Measurements from ENCODE around the gene MCUB.

DNA sequence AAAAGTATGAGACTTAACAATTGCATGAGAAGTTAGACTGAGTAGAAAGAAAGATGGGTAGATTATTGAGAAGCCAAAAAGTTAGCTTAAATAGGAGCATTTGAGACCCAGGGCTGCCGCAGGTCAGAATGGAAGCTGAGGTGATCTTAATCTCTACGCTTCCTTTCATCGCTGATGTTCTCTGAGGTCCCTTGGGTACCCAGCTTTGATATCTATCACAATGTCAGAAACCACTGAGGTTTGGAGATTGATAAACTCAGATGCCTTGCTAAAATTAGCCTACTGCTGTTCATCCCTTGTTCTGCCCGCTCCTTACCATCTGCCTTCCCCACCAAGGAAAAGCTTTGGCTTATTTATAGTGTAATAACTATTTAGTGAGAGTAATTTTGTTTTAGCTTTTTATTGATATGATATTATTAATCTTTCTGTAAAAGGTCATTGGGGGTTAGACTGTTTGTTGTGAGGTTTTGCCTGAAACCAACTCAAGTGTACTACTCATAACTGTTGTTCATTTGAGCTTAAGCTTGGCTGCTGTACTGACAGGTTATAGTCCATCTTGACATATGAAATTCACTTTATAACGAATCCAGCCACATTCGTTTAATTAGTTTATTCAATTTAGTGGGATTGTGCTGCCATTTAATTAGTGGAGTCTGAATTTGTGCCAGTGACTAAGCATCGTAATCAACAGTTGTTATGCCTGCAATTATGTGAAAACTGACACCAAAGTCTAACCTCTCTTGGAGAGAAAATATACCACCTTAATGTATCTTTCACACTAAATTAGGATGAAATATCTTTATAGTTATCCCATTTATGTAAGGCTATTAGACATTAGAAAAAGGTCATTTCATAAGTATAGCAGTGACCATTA, 15.1 kb downstream of the MCUB start:
- TF ChIP-seq, protein P1, sequence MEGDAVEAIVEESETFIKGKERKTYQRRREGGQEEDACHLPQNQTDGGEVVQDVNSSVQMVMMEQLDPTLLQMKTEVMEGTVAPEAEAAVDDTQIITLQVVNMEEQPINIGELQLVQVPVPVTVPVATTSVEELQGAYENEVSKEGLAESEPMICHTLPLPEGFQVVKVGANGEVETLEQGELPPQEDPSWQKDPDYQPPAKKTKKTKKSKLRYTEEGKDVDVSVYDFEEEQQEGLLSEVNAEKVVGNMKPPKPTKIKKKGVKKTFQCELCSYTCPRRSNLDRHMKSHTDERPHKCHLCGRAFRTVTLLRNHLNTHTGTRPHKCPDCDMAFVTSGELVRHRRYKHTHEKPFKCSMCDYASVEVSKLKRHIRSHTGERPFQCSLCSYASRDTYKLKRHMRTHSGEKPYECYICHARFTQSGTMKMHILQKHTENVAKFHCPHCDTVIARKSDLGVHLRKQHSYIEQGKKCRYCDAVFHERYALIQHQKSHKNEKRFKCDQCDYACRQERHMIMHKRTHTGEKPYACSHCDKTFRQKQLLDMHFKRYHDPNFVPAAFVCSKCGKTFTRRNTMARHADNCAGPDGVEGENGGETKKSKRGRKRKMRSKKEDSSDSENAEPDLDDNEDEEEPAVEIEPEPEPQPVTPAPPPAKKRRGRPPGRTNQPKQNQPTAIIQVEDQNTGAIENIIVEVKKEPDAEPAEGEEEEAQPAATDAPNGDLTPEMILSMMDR (IDR thresholded peaks at IDR 0.05; ENCODE audit: insufficient read depth, low read length, poor library complexity, severe bottlenecking): no peak
- no peak for TF ChIP-seq EZH2phosphoT487 (conservative IDR thresholded peaks at IDR 0.05; ENCODE audit: low read length)

Data from SU-DHL-6 (cell line).